Measurements from ENCODE around the gene SALL2.

DNA sequence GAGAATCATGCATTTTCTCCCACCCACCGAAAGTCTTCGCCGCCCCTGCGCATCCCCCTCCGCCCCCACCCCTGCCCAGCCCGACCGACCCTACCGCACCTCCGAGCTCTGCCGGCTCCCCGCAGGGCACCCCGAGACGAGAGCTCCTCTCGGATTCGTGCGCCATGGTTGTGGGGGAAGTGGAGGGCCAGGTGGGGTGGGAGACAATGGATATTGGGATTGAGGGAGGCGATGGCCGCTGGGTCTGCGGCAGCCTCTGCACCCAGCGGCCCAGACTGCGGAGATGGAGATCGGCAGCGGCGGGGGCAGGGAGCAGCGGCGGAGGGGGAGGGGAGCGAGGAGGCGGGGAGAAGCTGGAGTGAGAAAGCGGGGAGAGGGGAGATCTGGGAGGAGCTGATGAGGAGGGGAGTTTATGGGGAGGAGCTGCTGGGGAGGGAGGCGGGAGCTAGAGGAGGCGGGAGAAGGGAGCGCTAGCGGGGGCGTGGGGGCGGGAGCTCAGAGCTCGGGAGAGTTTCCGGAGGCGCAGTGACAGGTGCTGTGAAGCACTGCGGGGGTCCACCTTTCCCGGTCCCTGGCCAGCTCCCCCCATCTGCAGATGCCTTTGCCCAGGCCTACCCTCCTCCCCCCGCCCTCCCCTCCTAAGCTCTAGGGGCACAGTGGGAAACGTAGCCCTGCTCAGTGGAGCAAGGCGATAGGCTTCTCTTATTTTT, at the start of gene SALL2:
- TF ChIP-seq, protein P1, sequence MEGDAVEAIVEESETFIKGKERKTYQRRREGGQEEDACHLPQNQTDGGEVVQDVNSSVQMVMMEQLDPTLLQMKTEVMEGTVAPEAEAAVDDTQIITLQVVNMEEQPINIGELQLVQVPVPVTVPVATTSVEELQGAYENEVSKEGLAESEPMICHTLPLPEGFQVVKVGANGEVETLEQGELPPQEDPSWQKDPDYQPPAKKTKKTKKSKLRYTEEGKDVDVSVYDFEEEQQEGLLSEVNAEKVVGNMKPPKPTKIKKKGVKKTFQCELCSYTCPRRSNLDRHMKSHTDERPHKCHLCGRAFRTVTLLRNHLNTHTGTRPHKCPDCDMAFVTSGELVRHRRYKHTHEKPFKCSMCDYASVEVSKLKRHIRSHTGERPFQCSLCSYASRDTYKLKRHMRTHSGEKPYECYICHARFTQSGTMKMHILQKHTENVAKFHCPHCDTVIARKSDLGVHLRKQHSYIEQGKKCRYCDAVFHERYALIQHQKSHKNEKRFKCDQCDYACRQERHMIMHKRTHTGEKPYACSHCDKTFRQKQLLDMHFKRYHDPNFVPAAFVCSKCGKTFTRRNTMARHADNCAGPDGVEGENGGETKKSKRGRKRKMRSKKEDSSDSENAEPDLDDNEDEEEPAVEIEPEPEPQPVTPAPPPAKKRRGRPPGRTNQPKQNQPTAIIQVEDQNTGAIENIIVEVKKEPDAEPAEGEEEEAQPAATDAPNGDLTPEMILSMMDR (IDR thresholded peaks at IDR 0.05): no peak
- TF ChIP-seq POLR2A (IDR thresholded peaks at IDR 0.05): no peak

All from tibial nerve (tissue), 3 donors.